ENCODE data around the gene ACY1. TPM values are rescaled to one million over a fixed set of nuclear protein-coding genes. Genes with fewer than 3 reads are reported as not detected.

Gene ACY1
- total RNA-seq, 4 donors from 2014 or later = 34.0 to 57.7 (median 52.1) TPM

DNA sequence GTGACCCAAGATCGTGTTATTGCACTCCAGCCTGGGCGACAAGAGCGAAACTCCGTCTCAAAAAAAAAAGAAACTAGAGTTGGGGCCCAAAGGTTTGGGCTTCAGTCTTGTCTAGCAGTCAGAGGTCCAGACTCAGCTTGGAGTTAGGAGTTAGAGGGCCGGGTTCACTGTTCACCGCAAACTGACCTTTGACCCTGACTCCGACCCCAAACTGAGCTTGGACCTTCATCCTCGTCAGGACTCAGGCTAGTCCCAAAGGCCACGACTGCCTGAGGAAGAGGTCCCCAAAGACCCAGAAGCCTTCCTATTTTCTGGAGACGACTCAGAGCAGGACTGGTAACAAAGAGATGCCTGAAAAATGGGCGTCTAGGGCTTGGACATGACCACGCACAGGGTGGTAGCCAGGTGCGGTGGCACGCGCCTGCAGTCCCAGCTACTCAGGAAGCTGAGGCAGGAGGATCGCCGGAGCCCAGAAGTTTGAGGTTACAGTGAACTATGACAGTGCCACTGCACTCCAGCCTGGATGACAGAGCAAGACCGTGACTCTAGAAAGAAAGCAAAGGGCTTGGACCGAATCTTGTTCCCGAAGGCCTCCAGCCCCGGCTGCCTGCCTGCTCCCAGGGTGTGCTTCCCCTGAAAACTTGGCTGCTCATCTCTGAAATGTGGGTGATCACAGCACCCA is 35.1 kb downstream of the ACY1 start:
- TF ChIP-seq, protein P1, sequence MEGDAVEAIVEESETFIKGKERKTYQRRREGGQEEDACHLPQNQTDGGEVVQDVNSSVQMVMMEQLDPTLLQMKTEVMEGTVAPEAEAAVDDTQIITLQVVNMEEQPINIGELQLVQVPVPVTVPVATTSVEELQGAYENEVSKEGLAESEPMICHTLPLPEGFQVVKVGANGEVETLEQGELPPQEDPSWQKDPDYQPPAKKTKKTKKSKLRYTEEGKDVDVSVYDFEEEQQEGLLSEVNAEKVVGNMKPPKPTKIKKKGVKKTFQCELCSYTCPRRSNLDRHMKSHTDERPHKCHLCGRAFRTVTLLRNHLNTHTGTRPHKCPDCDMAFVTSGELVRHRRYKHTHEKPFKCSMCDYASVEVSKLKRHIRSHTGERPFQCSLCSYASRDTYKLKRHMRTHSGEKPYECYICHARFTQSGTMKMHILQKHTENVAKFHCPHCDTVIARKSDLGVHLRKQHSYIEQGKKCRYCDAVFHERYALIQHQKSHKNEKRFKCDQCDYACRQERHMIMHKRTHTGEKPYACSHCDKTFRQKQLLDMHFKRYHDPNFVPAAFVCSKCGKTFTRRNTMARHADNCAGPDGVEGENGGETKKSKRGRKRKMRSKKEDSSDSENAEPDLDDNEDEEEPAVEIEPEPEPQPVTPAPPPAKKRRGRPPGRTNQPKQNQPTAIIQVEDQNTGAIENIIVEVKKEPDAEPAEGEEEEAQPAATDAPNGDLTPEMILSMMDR (IDR thresholded peaks at IDR 0.05) = no peak
- ATAC-seq (ENCODE audit: low FRiP score) (no peak), DNase-seq (ENCODE audit: low spot score) (no peak)

DNA sequence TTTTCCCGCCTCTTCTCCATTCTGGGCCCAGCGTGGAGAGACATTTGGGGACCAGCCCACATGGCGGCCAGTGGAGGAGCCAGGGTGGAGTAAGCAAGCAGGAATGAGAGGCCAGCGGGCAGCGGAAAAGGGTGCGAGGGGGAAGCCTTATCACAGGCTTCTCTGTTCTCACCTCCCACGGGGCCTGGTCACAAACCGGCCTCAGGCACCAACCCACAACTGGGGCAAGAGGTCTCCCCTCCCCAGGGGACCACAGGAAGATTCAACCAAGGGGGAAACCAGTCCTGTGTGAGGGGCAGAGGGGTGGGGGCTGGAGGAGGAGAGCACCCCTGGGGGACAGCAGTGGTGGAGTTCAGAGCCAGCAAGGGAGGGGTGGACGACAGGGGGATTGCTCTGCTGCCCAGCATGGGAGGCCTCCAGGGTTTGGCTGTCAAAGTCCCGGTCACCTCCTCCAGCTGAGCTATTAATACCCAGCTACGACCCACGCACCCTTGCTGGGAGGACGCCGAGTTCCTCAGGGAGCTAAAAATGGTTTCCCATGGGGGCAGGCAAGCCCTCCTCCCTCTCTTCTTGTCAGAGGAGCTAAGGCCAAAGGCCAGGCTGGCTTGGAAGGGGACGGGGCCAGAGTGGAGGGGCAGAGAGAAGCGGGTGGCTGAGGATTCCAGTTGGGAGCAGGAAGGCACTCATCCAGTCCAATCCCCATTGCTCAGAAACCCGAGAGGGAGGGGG is 36.2 kb downstream of the ACY1 start:
- TF ChIP-seq, protein P1 (IDR thresholded peaks at IDR 0.05) = no peak
- no peak for DNase-seq (ENCODE audit: low spot score)
- no peak for ATAC-seq (ENCODE audit: low FRiP score)

DNA sequence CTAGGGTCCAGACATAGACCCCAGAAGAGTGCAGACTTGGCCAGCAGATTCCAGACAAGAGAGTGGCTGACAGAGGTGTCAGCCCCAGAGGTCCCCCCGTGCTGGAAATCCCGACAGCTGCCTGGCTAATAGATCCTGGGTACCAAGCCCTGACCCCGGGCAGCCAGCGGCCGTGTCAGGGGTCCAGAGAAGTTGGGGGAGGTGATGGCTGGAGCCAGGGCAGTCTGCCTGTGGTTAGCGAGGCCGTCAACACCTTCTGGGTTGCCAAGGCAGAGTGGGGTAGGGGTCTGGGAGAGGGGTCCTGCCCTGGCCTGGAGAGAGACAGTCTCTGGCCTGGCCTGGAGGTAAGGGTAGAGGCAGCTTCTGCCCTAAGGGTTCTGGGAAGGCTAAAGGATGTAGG is 37.5 kb downstream of the ACY1 start:
- TF ChIP-seq, protein P1 (IDR thresholded peaks at IDR 0.05) = no peak
- DNase-seq (ENCODE audit: low spot score) (no peak), ATAC-seq (ENCODE audit: low FRiP score) (no peak)

DNA sequence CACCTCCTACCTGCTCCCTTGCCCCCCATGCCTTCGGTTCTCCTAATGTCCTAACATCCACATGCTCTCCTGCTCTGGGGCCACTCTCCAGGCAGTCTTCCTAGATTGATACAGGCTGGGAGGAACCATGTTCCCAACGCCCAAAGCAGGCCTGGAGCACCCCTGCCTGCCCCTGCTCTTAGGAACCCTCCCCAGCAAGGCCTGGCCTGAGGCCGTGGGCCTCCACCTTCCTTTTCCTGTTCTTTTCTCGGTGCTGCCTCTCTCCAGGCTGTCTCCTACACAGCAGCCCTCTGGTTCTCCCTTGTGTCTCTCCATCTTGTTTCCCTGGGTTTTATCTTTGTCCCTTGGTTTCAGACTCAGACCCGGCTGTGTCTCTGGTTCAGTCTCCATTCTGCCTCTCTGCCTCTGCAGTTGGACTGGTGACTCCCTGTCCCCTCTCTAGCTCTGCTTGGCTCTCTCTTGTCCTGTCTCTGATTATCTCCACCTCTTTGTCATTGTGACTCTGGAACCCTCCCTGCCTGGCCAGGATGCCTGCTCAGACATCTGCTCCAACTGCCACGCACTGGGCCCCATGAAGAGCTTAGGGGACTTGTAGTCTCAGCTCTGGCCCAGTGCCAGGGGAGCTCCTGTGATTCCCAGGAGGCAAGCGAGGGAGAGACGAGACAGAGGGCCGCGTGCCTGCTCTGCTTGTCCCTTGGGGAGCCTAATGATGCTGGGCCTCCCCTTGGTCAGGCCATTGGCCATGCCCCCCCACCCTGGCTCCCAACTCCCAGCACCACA is 38.3 kb downstream of the ACY1 start:
- TF ChIP-seq, protein P1 (IDR thresholded peaks at IDR 0.05) = no peak
- no peak for ATAC-seq (ENCODE audit: low FRiP score)
- no peak for DNase-seq (ENCODE audit: low spot score)

DNA sequence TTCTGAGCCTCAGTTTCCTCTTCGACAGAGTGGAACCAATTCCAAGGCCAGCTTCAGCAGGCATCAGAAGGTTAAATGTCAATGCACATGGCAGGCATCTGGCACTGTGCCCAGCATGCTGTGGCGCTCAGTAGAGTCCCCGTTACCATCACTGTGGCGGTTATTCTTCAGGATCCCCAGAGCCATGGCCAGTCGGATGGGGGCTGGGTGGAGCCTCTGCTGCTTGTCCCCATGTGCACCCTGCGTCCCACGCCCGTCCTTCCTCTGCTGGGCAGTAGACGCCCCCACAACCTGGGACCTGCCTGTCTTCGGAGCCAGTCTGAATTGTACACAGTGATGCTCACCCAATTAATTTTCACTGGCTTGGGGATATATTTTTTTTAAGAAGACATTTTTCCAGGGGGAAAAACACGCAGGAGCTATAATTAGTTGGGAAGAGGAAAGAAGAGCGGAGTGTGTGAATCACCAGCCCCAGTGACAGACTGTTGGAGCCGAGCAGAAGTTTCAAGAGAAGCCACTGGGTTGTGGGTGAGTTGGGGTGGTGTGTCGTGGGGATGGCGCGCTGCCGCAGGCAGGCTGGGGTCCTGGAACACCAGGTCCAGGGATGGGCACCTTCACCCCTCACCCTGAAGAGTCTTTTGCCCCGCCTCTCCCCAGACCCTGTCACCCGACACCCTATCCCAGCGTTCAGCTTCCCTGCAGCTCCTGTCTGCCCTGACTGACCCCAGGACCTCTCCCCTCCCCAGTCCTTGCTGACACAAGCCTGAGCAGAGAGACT is 39.2 kb downstream of the ACY1 start:
- ATAC-seq (ENCODE audit: low FRiP score) (no peak), DNase-seq (ENCODE audit: low spot score) (no peak)
- TF ChIP-seq, protein P1 (IDR thresholded peaks at IDR 0.05) = no peak

DNA sequence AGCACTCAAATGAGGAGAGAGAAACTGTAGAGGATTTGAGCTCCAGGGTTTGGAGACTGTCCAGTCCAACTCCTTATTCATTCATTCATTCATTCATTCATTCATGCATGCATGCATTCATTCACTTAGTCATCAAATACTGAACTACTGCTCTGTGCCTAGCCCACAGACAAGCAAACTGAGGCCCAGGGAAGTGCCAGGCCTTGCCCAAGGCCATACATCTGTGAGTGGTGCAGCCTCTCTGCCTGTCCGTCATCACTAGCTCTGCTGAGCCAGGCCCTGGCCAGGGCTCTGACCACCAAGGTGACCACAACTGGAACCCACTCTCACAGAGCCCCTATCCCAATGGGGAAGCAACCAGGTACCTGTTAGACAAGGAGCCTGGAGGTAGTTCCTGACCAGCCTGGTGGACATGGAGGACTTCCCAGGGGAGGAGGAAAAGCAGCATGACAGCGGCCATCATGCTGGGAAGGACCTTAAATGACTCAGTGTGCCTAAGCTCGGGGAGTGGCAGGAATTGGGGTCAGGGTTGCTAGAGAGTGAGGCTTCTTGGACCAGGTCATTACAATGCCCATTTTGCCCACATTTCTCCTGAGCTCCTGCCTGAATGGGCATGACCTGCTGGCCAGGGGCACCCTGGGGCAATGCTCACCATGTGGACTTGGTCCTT is 39.9 kb downstream of the ACY1 start:
- TF ChIP-seq, protein P1 (IDR thresholded peaks at IDR 0.05) = no peak
- no peak for ATAC-seq (ENCODE audit: low FRiP score)
- DNase-seq (ENCODE audit: low spot score) = no peak
